HG03025 (cell line): Measurements from ENCODE around the gene PLXNA4.

Source experiments
- ATAC-seq: cut with Tn5 transposase; IDR thresholded peaks from one replicate; pipeline ENCODE4 v1.9.1; 2021; ENCODE audit warnings: mild to moderate bottlenecking, moderate library complexity; ENCODE audit not compliant: unreplicated experiment, low FRiP score

The PLXNA4 gene

GRCh38 chr7:132291481-132291880 is 284.8 kb downstream of the PLXNA4 start:
- ATAC-seq = no peak

DNA sequence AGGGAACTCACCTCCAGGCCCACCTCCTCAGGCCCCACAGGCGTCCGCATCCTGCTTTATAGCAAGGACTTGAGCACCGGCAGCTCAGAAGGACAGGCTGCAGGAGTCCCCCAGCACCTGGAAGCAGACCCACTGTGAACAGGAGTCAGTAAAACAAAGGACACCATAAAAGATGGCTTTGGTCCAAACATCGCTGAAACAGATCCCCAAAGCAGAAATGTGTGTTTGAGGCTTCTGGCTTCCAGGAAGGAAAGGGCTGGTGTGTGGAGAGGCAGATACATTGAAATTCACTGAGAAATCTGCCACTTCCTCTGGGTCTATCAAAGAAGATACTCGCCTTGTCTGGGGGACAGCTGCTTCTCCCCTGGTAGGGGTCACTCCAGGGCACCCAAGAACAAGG is 286.2 kb downstream of the PLXNA4 start:
- no peak for ATAC-seq

- no peak for ATAC-seq
Measured at GRCh38 chr7:132286836-132287235, 289.4 kb downstream of the PLXNA4 start.

DNA sequence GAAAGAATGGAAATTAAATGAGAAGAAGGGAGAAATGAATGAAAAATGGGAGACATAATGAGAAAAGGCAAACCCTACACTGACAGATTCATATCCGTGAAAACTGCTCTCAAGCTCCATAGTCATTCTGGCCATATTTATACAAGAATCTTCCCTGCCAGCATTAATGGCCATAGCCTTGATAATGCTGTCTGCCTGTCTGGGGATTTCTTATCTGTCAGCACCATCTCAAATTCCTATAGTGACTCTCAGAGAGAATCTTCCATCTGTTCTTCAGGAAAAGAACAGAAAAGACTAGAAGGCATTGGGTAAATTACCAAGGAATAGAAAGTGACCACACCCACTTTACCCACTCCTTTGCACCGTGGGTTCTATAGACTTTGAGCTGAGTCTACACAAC is 295.9 kb downstream of the PLXNA4 start:
- no peak for ATAC-seq

DNA sequence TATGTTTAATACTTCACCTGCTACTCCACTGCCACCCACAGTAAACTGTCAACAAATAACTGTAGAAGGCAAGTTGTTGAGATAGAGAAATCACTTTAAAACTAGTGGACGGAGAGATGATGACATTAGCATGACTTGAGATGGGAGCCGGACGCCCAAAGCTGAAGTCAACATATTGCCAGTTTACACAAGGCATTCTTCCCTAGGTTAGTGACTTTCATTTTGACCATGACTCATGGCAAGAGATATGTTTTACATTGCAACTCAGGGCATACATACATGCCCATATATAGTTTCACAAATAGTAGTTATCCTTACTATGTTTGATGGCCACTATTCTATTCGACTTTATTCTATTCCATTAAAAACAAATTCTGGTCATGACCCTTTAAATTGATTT is 296.6 kb downstream of the PLXNA4 start:
- no peak for ATAC-seq

DNA sequence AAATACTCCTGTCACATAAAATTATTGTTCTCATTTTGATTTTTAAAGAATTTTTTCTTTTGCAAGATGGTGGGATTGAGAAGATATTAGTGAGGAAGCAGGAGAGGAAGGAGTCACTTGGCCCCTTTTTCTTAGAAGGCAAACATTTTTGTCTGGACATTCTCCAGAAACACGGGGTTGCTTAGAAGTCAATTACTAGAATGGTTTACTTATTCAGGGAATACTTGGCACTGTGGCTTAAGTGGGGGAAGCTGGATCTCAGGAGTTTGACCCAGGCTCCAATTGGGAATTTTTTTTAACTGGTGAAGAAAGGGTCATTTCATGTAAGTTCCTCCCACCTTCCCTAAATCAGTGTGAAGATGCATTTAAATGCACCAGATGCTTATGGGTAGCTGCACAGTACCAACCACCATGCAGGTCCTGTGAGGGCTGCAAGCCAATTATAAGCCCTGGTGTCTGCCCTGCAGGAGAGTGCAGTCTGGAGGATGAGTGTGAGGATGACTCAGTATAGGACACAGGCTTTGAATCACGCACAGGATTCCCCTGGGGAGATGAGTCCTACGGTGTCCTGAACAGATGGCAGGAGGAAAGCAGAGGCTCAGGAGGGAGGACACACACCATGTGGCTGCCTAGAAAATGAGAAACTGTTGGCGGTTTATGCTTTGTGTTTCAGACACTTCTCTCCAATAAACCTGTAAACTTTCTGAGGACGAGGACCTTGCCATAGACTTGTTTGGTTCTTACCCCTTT is 299.1 kb downstream of the PLXNA4 start:
- ATAC-seq = no peak

- no peak for ATAC-seq
Measured at GRCh38 chr7:132276234-132276630, 300.0 kb downstream of the PLXNA4 start.

DNA sequence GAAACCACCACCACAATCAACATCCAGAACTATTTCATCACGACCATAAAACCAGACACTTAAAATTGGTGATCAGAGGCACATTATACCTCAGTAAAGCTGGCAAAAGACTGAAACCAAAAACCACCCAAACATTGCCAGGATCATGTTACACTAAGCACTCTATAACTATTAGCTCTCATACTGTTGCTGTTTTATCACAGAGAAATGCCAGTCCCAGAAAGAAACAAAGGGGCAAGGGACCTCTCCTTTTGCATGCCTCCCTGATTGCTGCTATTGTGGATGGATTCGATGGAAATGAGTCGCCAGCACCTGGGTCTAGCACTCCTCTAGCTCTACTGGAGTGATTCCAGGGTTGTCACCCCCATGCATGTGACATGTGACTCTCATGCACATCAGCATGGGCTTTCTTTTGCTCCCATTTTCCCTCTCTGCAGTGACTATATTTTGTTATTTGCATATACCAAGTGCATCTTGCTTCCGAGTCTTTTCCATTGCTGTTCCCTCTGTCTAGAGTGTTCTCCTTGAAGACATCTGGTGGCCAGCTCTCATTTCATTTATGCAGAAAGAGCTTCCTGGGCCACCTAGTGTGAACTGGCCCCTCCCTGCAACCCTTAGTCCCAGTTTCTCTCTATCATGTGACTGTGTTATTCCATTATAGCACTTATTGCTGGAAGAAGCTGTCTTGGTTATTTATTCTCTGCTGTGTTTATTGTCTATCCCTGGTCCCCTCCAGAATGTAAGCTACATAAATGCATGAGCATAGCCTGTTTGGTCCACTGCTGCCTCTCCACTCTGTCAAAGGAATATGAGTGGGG is 300.6 kb downstream of the PLXNA4 start:
- ATAC-seq = no peak

DNA sequence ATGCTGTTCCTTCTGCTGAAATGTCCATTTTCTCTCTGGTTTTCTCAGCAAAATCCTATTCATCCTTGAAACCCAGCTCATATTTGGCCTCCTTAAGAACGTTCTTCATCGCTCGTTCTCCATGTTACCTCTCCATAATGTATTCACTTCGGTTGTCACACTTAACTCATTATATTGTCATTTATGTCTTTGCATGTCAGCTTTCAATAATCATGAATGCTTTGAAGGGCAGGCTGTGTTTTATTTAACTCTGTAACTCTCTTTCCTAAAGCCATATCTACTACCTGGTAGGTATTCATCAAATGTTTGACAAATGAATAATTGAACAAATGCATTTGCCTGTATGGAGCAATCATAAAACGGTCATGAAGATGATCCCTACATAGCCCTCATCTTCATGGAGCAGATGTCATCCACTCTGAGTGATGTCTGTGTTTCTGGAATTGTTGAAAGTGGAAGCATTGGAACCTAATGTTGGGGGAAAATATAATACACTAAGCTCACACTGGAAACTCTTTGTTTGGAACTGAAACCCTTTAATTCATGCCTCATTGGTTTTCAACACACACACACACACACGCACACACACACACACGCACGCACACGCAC is 303.4 kb downstream of the PLXNA4 start:
- ATAC-seq = no peak

DNA sequence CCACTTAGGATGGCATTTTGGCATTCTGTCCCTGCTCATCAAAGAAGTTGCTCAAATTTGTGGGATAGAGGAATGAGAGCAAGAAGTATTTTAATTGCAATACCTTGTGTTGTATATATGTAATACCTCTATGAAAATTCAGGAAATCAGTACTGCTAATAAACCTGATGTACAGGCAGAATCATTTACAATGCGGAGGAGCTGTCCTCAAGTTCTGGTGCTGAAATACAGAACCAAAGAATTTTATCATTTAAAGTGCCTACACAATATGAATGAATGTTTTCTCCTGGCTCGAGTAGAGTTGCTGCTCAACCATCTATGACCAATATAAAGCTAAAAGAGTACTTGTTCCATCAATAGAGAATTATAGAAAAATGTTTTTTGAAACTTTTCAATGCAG is 305.8 kb downstream of the PLXNA4 start:
- ATAC-seq = no peak

GRCh38 chr7:132269718-132270117 is 306.6 kb downstream of the PLXNA4 start:
- no peak for ATAC-seq

DNA sequence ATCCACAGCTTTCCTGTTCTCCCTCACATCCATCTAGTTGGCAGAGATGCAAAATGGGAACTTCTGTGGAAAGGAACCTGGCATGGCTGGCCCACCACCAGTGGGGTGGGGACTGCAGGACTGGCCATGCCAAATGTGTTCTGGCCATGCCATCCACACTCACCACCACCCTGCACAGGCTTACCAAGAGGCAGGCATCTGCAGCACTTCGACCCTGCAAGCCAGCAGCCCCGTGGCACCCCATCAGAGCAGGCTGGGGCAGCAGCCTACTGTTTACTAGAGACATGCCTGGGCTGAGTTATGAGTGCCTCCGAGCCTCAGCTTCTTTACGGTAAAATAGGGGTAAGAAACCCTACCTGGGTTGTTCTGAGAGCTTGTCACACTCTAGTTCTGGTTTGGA is 313.1 kb downstream of the PLXNA4 start:
- no peak for ATAC-seq

DNA sequence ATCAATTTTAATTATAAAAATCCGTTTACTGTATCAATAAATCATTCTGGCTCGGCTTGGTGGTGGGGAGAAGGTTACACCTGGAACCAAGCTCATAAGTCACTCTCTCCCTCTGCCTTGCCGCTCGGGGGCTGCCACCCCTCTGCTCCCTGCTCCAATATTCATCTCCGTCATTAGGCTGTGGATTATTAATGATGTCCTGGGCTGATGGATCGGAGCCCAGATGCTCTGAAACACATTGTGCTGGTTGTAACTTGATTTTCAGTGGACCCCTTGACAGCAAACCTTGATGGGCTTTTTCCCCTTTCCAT is 314.2 kb downstream of the PLXNA4 start:
- ATAC-seq = no peak

GRCh38 chr7:132261327-132262159 is 314.7 kb downstream of the PLXNA4 start:
- no peak for ATAC-seq

DNA sequence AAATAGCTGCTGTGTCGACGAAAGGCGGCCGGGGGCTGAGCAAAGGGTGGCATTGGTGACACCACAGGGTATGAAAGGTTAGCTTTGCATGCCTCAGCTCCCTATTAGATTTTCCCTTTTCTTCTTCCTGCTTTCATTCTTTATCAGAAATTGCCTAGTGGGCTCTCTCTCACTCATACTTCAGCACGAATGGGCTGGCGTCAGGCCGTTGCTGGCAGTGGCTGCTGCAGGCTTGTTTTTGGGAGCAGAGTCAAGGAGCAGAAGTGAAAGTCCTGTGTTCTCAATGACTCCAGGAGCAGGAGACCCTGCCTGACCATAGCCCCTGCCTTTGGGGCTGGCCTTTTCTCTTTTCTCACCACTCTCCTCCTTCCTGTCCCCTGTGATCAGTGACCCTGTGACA is 318.0 kb downstream of the PLXNA4 start:
- ATAC-seq = no peak

DNA sequence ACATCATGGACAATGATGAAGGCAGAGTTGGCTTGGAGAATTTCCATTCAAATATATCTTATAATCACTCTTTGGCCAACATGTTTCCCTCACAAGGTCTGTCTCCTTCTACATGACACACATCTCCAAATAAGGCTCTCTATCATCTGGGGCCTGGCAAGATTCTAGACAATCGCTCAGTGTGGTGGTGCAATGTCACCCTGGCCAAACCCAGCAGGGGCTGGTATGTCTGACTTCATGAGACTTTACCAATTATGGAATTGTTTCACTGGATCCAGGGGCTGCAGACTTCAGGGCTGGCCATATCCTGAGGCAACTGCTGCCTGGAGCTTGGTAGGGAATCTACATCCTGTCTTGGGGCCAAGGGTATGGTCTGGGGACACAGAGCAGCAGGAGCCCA is 319.0 kb downstream of the PLXNA4 start:
- no peak for ATAC-seq

DNA sequence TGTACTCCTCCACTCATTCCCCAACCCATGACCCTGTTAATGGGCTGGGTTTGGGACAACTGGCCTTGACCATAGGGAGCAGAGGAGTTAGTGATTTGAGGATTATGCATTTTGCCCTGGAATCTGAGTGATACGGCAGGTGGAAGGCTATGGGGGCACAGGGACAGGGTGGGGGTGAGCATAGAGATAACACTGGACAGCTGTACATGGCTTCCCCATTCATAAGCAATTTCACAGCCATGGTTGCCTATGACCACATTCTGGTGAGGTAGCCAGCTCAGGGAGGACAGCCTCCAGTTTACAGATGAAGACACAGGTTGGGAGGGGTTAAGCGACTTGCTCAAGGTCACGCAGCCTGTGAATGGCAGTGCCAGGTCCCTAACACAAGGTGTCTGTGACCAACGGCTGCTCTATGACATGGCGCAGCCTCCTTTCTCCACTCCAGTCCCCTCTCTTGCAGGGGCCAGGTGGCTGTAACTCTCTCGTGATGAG is 319.5 kb downstream of the PLXNA4 start:
- ATAC-seq = no peak

DNA sequence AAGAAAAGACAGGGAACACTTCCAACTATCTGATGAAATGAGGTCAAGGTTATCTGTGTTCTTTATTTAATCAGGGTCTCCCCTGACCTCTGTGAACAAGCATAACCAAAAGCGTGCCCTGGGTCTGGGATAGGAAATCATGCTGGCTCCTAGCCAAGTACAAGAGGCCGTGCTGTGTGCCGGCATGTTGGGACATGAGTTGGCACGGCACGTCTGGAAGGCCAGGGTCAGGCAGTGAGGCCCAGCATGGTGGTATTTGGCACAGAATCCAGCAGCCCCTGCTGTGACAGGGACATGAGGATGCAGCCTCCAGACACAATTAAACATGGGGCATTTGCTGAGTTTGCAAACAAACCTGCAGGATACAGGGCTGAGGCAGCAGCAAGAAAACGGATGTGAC is 320.4 kb downstream of the PLXNA4 start:
- no peak for ATAC-seq

DNA sequence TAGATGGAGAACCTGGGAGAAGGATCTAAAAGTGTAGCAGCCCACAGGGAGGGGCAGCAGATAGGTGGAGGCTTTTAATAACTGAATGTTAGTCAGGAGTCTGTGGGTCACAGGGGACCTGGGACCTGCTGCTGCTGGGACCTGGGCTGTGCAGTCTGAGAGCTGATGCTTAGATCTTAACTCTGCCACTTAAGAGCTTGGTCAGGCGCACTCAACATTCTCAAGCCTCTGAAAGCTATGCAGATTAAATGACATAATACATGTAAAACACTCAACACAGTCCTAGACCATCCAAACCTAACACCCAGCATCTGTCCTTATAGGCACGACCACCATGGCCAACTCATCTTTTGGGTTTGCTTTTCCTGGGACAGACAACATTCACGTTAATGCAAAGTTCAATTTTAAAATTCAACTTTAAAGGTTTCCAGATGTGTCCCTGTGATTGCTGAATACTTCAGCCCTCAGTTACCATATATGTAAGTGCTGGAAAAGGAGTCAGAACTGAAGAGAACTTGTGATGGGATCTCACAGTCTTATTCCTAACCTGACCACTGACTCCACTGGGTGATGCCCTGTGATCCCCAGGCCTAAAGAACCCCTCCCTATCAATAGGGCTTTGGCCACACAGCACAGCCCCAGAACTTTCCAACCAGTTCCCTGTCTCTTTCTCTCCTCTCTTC is 321.0 kb downstream of the PLXNA4 start:
- ATAC-seq = no peak

GRCh38 chr7:132254455-132254854 is 321.8 kb downstream of the PLXNA4 start:
- no peak for ATAC-seq
